Esophagus (tissue), 2 donors: ENCODE results near the gene RHOU. TPM values are rescaled to one million over a fixed set of nuclear protein-coding genes. Genes with fewer than 3 reads are reported as not detected.

ENCODE experiments used
- H3K27ac ChIP-seq, 2 donors: one replicate each; pipeline ENCODE4 v1.5.1; 2013; ENCODE audit warnings: low read depth in 2 of 2, mild to moderate bottlenecking in 2 of 2, inconsistent platforms in 1 of 2, low read length in 1 of 2, moderate library complexity in 1 of 2
- H3K27me3 ChIP-seq, 2 donors: one replicate each; pipeline ENCODE4 v1.6.1; 2013; ENCODE audit warnings: low read length in 2 of 2, control low read depth in 1 of 2, mild to moderate bottlenecking in 1 of 2; ENCODE audit not compliant: insufficient read depth in 2 of 2, control insufficient read depth in 1 of 2
- H3K36me3 ChIP-seq, 2 donors: one replicate each; pipeline ENCODE4 v1.6.1; 2013; ENCODE audit warnings: low read length in 1 of 2; ENCODE audit not compliant: control insufficient read depth in 2 of 2, insufficient read depth in 2 of 2
- H3K4me1 ChIP-seq, 2 donors: one replicate each; pipeline ENCODE4 v1.6.1; 2013; ENCODE audit warnings: low read length in 1 of 2; ENCODE audit not compliant: control insufficient read depth in 2 of 2, insufficient read depth in 2 of 2
- H3K4me3 ChIP-seq, 2 donors: one replicate each; pipeline ENCODE4 v1.5.1; 2013; ENCODE audit warnings: low read length in 2 of 2, mild to moderate bottlenecking in 2 of 2, low read depth in 1 of 2, moderate library complexity in 1 of 2
- H3K9me3 ChIP-seq, 2 donors: one replicate each; pipeline ENCODE4 v1.6.1; 2013; ENCODE audit warnings: mild to moderate bottlenecking in 2 of 2, low read depth in 1 of 2, low read length in 1 of 2, moderate library complexity in 1 of 2; ENCODE audit not compliant: control insufficient read depth in 2 of 2, insufficient read depth in 1 of 2
- WGBS, 2 donors: extraction: QIAGEN DNeasy Blood & Tissue Kit; methylation state at CpG; one replicate each; pipeline ENCODE4 v1.1.7; 2013; 5-methylcytosine and 5-hydroxymethylcytosine counted together
- polyA plus RNA-seq, 2 donors: library from polyadenylated mRNA; stranded (reverse); fragments of 200-250 nt; gene quantifications; one replicate each; pipeline ENCODE4 v1.2.3, GENCODE V29; 2013
- donor health status: healthy with polysubstance abuse.
- donor health status: Bipolar disorder and iron deficiency.

The RHOU gene
- polyA plus RNA-seq, 2 donors = 2.7 to 3.1 TPM

- Histone ChIP-seq H3K27ac (no peak overlapping the region), H3K36me3 (no peaks in the 10 kb centered on the region), H3K4me3 (no peak overlapping the region), H3K4me1 (no peaks in the 10 kb centered on the region), H3K9me3 (peaks cover 0 to 3% of the 10 kb centered on the region in 2 donors), H3K27me3 (no peaks in the 10 kb centered on the region)
- 88 to 93% methylated on average over 1 of the region's 1 CpG for WGBS, 2 donors
These were observed 32.8 kb upstream of the RHOU start for GRCh38 chr1:228702433-228702832.

DNA sequence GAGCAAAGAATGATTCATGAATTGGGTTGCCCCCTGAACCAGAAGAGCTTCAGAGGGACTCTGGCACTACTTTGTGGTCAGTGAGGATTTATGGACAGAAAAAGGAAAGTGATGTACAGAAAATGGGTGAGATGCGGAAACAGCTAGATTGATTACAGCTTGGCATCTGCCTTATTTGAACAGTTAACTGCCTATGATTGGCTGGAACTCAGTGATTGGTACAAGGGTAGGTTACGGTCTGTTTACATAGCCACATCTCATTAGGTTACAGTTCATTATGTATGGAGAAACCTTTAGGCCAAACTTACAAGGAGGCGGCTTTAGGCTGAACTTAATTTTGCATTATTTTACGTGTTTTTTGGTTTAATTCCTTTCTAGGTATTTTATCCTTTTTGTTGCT lies 29.0 kb upstream of the RHOU start:
- Histone ChIP-seq H3K4me3 (no peak overlapping the region), H3K36me3 (no peaks in the 10 kb centered on the region), H3K27ac (no peak overlapping the region), H3K4me1 (no peaks in the 10 kb centered on the region), H3K9me3 (peaks cover 0 to 3% of the 10 kb centered on the region in 2 donors), H3K27me3 (no peaks in the 10 kb centered on the region)
- WGBS, 2 donors = 91% methylated on average over 4 of the region's 4 CpGs

GRCh38 chr1:228717081-228717480 lies 18.2 kb upstream of the RHOU start:
- Histone ChIP-seq H3K27ac (no peak overlapping the region), H3K4me1 (no peaks in the 10 kb centered on the region), H3K27me3 (no peaks in the 10 kb centered on the region), H3K36me3 (no peaks in the 10 kb centered on the region), H3K9me3 (no peaks in the 10 kb centered on the region), H3K4me3 (no peak overlapping the region)
- WGBS, 2 donors = 40 to 55% methylated on average over 1 of the region's 1 CpG

GRCh38 chr1:228721407-228721806 lies 13.9 kb upstream of the RHOU start:
- Histone ChIP-seq H3K4me3 (no peak overlapping the region), H3K27ac (peak overlapping the region in 1 of 2 donors; percentile 11)

DNA sequence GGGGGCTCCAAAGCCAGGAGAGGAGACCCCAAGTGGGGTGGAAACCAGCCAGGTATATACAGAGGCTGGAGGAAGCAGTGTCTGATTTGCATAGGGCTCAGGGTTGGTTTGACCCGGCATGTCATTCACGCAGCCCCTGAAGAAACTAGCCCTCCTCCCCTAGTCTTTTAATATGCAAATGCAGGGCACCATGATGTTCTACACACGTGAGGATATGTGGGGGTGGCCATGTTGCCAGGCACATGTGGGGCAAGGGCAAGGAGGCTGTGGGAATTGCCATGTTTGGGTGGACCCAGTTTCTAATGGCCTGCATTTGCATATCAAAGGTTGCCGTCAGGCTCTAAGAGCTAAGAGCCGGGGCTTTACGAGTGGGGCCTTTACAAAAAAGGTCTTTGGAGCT lies 12.0 kb upstream of the RHOU start:
- H3K4me1 ChIP-seq = no peaks in the 10 kb centered on the region
- no peak overlapping the region for H3K4me3 ChIP-seq
- no peaks in the 10 kb centered on the region for H3K9me3 ChIP-seq
- H3K27me3 ChIP-seq = no peaks in the 10 kb centered on the region
- 91 to 93% methylated on average over 6 of the region's 6 CpGs for WGBS, 2 donors
- H3K27ac ChIP-seq = no peak overlapping the region
- no peaks in the 10 kb centered on the region for H3K36me3 ChIP-seq

More at GRCh38 chr1:228721407-228721806, 13.9 kb upstream of the RHOU start:
- H3K4me1 ChIP-seq = no peaks in the 10 kb centered on the region
- H3K9me3 ChIP-seq = no peaks in the 10 kb centered on the region
- H3K27me3 ChIP-seq = no peaks in the 10 kb centered on the region
- 54 to 76% methylated on average over 10 of the region's 10 CpGs for WGBS, 2 donors
- H3K36me3 ChIP-seq = no peaks in the 10 kb centered on the region

- Histone ChIP-seq H3K36me3 (no peaks in the 10 kb centered on the region), H3K4me3 (no peak overlapping the region), H3K4me1 (no peaks in the 10 kb centered on the region), H3K9me3 (no peaks in the 10 kb centered on the region), H3K27me3 (no peaks in the 10 kb centered on the region), H3K27ac (no peak overlapping the region)
- 90% methylated on average over 6 of the region's 6 CpGs for WGBS, 2 donors
These were observed 11.4 kb upstream of the RHOU start for GRCh38 chr1:228723921-228724320.

DNA sequence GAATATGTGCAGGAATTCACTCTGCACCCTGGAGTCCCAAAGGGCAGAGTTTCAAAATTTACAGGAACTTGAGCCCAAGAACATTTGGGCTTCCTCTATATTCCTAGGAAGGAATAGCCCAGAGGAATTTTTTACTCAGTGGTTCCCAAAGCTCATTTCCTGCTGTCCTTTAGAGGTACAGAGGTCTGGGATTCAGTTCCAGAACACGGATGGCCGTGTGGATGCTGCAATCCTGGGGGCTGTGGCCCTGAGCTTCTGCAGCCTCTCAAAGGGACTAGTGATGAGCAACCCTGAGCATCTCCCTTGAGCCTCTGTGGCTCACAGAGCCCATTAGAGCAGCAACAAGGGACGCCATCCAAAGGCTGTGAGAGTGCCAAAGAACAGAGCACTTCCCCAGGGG lies 10.1 kb upstream of the RHOU start:
- H3K36me3 ChIP-seq = no peaks in the 10 kb centered on the region
- no peak overlapping the region for H3K27ac ChIP-seq
- WGBS, 2 donors = 76 to 78% methylated on average over 3 of the region's 3 CpGs
- no peaks in the 10 kb centered on the region for H3K27me3 ChIP-seq
- H3K4me3 ChIP-seq = no peak overlapping the region
- H3K4me1 ChIP-seq = peaks cover 0 to under 1% of the 10 kb centered on the region in 2 donors
- H3K9me3 ChIP-seq = no peaks in the 10 kb centered on the region

DNA sequence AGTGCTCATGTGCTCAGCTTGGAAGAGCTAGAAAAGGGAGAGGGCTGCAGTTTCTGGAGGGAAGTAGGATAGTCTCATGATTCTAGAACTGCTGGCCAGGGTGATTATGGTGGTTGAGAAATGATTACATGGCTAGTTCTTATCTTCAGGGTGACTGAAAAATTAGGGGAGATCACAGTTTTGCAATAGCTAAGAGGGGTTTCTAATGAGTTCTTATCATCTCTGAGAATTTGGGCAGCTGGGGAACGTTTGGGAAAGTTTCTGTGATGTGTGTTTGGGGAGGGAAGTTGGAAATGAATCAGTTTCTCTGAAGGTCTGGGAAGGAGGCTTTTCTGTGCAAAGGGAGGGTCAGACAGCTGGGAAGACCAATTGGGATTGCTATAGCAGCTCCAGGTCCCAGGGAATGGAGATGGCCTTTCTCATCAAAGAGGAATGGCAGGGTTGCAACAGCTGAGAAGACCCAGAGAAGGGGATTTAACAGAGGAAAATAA lies 7.6 kb upstream of the RHOU start:
- 16 to 25% methylated on average over 1 of the region's 1 CpG for WGBS, 2 donors
- peaks cover 0 to 2% of the 10 kb centered on the region in 2 donors for H3K4me1 ChIP-seq

DNA sequence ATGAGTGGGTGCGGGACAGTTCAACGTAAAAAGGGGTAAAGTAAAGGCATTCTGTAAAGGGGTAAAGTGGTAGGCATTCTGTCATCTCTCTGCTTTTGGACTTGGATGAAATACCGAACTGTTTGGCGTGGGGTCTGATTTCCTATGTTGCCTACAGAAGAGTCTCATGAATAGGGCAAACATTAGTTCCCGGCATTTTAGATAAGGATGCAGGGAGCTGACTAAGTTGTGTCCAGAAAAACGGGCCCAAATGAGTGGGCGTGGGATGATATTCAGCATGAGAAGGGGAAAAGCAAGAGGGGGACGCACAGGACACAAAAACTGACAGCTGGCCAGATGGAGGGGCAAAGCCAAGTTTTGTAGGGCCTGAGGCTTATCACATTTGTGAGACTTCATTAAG lies 2.9 kb upstream of the RHOU start:
- Histone ChIP-seq H3K4me3 (no peak overlapping the region), H3K9me3 (no peaks in the 10 kb centered on the region), H3K4me1 (peaks cover 2 to 3% of the 10 kb centered on the region in 2 donors), H3K27me3 (no peaks in the 10 kb centered on the region), H3K36me3 (no peaks in the 10 kb centered on the region), H3K27ac (no peak overlapping the region)
- 89 to 90% methylated on average over 8 of the region's 8 CpGs for WGBS, 2 donors

More for the DNA sequence above, 7.6 kb upstream of the RHOU start:
- Histone ChIP-seq H3K27ac (no peak overlapping the region), H3K36me3 (no peaks in the 10 kb centered on the region), H3K27me3 (no peaks in the 10 kb centered on the region), H3K9me3 (no peaks in the 10 kb centered on the region), H3K4me3 (no peak overlapping the region)

DNA sequence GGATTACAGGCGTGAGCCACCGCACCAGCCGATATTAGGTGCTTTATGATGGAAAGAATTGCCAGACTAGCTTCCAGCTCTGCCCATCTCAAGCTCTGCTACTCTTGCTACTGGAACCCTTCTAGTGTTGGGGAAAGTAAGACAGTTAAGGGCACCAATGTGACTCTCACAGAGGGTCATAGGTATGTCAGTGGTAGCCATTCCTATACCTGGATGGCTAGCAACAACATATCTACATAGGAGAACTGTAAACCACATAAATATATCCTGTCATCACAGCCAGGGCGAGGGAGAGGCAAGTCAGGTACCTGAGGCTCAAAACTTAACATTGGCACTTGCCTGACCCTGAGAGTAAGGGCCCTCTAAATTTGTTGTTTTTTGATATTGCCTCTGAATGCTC lies 1.7 kb upstream of the RHOU start:
- H3K27ac ChIP-seq = no peak overlapping the region
- peaks cover 2 to 3% of the 10 kb centered on the region in 2 donors for H3K4me1 ChIP-seq
- H3K36me3 ChIP-seq = no peaks in the 10 kb centered on the region
- no peak overlapping the region for H3K4me3 ChIP-seq
- H3K9me3 ChIP-seq = no peaks in the 10 kb centered on the region
- no peaks in the 10 kb centered on the region for H3K27me3 ChIP-seq
- 84 to 96% methylated on average over 4 of the region's 4 CpGs for WGBS, 2 donors
